GM21737 (cell line): ENCODE data around the gene HNRNPU.
"Not testable (repeated sequence)": the region's sequence is repeated elsewhere in the genome, so short reads cannot be mapped to it uniquely, and the experiment has no call there.

Experiments used
- ATAC-seq: cut with Tn5 transposase; IDR thresholded peaks from one replicate; pipeline ENCODE4 v1.9.1; 2021; ENCODE audit warnings: mild to moderate bottlenecking, moderate library complexity; ENCODE audit not compliant: unreplicated experiment

The HNRNPU gene

DNA sequence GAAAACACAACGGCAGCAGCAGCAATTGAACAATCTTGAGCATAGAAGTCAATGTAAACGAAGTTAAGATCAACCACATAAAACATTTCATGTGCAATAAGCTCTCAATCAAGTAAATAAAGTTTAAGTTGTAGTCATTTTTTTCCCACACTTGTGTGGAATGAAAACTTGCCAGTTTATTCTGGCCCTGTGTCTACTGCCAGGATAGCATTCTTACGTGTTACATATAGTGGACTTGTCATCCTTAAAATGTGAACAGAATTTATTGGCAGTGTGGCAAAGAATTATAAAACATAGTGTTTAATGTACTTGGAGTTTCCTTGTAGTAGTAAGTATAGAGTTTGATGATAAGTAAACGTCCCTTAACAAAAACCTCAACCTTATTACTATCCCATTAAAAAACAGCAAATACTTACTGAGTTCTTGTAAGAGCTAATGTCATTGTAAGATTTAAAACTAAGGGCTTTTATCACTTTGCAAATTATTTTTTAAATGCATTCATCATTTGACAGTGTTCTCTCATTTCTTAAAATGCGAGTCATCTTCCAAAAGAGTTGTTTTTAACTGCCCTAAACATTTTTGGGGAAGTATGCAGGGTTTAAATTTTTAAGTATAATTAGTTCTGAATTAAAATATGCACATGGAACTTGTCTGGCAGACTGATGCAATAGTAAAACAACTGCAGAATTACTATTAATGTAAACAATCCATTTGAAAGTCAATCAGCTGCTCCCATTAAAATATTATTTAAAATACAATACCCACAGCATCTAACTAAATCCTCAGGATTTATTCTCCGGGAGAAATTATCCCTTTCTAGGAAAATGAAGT lies 21.0 kb downstream of the HNRNPU start:
- ATAC-seq: no peak

DNA sequence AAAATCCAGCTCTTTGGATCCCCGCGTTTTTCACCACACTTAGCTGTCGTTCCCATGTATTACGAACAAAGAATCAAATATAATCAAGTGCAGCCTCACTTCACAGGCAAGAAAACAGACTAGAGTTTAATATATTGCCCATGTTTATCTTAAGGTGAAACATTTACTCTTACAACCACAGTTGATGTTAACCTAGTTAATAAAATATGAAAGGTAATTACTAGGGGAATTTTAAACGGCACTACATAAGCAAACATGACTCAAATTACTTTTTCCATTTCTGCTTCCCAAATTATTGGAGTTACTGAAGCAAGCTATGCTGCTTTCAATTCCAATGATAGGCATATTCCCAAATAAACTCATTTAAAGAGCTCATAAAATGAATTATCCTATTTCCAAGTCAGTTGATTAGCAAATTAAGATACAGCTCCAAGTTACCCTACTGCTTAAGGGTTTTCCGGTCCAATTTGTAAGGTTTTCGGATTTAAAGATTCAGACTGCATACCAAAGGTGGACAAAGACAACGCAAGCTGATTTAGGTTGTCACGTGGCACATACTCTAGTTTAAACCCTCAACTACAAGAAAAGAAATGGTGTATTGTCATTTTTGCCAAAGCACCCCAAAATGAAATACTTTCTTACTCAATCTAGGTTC lies 22.9 kb downstream of the HNRNPU start:
- no peak for ATAC-seq

DNA sequence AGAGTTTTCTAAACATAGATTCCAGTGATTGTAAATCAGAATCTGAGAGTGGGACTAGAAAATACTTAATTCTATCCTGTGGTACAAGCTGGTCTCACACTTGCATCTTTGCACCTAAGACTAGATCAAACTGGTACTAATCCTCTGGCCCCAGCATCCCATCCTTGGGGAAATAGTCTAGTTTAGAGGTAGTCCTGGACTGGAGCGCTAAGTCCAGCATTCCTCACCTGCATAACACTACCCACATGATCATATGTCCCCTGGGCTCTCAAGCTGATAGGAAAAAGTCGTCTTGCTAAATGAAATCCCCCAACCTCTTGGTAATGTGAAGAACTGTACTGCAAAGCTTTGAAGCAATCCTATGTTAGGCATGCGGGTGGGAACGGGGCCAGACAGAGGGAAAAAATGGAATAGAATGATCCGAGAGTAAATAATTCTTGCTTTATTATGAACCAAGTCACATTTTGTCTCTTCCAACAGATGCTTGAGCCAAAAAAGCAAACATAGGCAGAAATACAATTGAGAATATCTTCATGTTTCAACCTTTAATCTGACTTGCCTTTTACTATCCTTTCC lies 24.0 kb downstream of the HNRNPU start:
- no peak for ATAC-seq

DNA sequence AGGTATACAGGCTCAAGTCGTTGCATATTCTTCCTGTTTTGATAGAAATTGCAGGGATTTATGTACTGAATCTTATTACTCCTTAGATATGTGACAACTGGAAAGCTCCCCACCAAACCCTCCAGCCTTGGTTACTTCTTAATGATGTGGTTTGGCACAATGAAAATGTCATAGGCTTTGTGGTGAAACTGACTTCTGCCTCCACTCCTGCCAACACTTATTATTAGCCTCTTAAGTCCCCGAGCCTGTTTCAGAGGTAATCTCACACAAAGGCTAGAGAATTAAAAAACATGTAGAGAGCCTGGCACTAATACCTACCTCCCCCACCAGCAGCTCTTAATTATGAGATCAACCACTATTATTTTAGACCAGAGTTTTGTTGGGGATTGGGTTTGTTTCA lies 24.7 kb downstream of the HNRNPU start:
- no peak for ATAC-seq

DNA sequence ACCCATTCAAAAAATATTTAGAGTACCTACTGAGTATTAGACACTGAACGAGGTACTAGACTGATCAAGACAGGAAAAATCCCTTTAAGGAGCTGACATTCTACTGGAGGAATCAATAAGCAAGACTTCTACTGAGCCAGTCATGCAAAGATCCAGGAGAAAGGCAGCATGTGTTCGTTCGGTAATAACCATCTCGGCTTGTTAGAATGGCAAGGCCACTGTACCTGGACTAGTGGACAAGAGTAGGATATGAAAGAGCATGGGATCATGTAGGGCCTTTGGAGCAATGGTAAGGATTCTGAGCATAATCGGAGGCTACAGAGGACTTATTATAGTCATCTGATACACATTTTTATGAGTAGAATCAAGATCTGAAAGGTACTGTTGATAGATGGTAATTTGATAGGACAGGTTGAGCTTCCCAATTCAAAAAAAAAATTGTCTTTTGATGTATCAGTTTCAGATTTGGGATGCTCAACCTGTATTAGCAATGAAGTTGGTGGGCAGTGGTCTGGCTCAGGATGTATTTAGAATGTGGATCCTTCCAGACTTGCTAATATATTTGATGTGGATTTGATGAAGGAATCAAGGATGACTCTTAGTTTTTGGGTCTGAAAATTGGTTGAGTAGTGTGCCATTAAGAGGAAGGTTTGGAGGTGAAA lies 26.6 kb downstream of the HNRNPU start:
- no peak for ATAC-seq

DNA sequence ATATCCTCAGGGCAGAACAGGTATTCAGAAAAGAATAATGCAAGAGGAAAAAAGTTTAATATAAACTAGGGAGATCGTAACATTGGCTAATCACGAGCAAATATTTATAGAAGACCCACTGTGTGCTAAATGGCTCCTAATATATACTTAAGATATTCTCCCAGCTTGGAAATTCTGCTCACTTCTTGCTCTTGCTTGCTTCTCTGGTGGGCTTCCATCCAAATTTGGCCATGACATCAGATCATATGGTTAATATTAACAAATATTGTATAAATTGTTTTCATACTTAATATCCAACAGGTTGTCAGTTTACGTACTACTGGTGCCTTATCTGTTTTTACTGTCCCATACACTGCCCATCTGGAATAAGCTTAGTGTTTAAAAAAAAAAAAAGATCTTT lies 27.8 kb downstream of the HNRNPU start:
- ATAC-seq: no peak

DNA sequence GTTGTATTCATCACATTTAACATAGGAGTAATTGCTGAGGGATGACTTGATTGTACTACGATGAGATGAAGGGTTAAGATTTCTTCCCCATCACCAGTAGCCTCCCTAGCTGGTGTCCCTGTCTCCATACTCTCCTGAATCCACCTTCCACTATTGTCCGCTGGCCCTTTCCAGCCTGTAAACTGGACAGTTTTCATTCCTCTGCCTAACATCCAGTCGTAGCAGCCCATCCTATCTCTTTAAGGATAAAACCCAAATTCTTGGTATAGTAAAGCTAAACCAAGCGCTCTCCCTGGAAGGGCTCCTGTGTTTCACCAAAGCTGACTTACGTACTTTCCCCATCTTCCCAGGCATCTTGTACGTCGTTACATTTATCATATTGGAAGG lies 28.2 kb downstream of the HNRNPU start:
- ATAC-seq: no peak

DNA sequence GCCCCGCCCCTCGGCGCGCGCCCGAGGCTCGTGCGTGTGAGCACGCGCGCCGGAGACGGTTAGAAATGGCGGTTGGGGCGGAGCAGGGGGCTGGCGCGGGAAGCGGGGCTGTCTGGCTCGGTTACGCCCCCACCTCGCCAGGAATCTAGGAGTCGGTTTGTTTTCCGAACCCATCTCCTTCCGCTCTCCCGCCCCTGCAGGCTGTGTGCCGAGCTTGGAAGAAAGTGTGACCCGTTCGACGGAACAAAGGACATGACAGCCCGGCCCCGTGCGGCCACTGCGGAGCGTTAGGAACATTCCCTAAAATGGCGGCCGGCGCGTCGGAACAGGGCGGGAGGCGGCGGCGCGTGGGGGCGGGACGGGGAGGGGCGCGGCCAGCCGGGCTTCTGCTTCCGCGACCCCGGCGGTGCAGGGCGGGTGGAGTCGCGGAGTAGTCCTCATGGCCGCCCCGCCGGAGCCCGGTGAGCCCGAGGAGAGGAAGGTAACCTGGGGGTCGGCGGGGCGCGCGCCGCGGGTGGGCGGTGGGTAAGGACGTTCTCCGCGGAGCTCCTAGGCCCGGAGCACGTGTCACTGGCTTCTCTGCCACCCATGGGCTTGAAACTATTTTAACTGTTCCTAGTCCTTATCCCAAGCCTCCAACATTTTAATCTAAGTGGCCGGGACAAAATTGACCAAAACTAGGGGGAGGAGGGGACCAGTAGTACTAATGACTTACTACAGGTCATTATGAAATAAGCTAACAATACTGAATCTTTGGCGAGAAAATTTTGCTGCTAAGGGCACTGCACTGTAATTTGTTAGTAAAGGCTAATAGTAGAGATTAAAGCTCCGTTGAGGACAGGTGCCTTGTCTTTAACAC lies 28.8 kb downstream of the HNRNPU start, which contains the start of gene COX20:
TSS of gene COX20 (plus strand) at position 383 of the 859 bp plus-strand sequence. CDS start at position 440, 57 bp downstream.
- peak; percentile 67 for ATAC-seq

DNA sequence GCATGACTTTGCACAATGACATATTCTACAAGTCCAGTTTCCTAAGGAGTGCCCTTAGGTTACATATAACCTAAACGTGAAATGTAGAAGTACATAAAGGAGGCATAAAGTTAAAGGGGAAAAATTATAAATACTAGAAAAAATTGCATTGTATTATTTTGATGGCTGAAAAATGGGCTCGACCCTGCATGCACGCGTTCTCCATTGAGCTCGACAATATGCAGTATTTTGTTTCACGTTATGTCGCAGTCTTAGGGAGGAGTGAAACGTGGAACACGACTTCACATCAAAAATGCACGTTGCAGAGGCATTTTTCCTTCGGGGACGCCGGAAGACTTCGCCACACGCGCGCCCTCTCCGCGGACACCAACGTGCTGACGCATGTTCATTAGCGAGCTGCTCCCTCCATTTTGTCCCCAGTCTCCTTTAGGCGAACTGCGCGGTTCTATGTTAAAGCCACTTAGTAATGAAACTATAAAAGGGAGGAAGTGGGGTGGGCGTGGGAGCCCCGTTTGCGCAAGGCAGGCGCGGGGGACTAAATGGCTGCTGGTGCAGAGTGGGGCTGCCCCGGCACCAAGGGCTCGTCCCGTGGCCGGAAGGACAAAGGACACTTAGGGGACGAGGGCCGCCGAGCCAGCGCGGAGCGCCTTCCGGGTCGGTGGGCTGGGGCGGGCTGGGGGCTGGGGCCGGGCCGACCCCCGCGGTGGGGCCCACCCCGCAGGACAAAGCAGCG lies 29.6 kb downstream of the HNRNPU start:
- ATAC-seq: peak; percentile 68

DNA sequence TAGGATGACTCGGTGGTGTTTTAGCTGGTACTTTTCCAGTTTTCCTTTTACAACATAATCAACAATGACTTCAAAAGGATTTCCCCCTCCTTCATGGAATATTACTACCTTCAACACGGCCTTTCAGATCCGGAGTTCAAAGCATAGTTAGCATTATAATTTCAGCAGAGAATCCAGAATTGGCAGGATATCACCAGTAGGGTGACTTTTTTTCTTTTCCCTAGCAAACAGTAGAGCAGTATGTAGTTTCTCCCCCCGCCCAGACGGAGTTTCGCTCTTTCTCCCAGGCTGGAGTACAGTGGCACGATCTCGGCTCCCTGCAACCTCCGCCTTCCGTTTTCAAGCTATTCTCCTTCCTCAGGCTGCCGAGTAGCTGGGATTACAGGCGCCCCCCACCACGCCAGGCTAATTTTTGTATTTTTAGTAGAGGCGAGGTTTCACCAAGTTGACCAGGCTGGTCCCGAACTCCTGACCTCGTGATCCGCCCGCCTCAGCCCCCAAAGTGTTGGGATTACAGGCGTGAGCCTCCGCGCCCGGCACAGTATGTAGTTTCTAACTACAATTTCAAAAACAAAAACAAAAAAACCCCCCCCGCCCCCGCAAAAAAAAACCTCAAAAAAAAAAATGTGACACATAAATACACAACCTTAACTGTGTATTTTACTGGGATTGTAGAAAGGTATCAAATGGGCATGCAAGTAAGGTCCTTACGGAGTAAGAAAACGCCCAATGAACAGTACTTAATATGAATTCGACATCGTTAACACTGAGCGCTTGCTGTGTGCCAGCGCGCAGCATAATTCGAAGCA lies 30.4 kb downstream of the HNRNPU start:
- ATAC-seq: no peak

DNA sequence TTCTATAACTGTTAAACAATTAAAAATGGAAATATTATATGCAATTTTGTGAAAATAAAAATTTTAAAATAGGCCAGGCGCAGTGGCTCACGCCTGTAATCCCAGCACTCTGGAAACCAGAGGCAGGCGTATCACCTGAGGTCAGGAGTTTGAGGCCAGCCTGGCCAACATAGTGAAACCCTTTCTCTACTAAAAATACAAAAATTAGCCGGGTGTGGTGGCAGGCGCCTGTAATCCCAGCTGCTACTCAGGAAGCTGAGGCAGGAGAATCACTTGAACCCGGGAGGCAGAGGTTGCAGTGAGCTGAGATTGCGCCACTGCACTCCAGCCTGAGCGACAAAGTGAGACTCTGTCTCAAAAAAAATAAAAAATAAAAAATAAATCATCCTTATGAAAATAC lies 31.1 kb downstream of the HNRNPU start:
- not testable (repeated sequence) for ATAC-seq

DNA sequence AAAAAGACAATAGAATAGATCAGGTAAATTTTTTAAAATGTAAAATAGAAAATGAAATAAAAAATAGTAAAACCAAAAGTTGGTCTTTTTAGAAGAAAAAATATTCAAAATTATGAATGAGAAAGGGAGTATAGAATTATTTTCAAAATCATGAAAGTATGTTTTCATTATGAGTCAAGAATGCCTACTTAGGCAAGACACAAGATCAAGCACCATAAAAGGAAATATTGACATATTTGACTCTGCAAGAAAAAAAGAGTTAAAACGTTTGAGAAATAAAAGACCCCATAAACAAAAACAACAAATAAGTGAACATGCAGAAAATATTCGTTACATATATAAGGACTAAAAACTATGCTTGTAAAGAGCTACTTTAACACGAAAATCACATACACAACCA lies 33.7 kb downstream of the HNRNPU start:
- ATAC-seq: no peak

DNA sequence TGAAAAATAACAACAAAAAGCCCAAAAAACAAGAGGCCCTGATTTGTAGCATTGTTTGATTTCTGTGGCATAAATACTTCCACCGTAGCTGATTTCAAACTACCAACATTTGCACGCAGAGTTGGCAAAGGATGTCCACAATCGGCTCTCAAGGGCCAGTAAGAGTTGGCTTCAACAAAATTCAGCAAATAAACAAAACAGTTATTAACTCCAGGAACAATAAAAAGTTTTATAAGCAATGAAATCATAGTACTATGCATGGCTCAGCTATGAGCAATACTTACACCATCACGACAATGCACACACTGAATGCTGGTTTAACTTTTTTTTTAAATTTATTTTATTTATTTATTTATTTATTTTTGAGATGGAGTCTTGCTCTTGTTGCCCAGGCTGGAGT lies 37.6 kb downstream of the HNRNPU start:
- ATAC-seq: no peak

DNA sequence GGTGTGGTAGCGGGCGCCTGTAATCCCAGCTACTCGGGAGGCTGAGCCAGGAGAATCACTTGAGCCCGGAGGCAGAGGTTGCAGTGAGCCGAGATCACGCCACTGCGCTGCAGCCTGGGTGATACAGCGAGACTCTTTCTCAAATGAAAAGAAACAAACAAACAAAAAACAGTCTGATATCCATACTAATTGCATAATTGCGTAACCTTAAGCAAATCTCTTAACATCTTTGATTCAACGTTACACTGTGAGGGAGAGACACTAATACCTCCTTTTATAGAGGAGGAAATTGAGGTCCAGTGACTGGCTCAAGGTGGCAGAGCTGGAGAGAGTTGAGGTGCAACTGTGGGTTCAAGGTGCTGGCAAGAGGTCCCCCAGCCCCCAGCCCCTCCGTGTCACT lies 41.5 kb downstream of the HNRNPU start:
- no peak for ATAC-seq

DNA sequence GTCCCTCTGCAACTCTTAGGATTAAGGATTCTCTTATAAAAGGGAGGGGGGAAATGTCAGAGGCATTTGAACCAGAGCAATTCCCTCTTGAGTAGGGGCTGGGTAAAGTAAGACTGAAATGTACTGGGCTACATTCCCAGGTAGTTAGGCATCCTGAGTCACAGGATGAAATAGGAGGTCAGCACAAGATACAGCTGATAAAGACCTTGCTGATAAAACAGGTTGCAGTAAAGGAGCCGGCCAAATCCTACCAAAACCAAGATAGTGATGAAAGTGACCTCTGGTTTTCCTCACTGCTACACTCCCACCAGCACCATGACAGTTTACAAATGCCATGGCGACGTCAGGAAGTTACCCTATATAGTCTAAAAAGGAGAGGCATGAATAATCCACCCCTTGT lies 43.2 kb downstream of the HNRNPU start:
- no peak for ATAC-seq

DNA sequence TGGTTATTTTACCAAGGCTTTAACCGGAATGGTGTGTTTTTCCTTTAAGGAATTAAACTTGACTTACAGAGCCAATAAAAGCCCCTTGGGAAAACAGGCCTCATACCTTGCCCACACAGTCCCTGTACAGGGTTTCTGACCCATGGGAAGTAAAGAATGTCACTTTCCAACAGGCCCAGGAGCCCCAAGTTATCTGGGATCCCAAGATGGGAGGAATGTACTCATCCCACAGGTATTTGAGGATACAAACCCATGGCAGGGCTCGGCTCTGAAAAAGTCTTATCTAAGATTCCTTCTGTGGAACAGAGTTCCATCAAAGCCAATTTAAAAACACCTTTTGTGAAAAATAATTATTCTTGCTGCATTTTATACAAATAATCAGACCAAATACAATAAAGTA lies 44.2 kb downstream of the HNRNPU start:
- ATAC-seq: no peak

DNA sequence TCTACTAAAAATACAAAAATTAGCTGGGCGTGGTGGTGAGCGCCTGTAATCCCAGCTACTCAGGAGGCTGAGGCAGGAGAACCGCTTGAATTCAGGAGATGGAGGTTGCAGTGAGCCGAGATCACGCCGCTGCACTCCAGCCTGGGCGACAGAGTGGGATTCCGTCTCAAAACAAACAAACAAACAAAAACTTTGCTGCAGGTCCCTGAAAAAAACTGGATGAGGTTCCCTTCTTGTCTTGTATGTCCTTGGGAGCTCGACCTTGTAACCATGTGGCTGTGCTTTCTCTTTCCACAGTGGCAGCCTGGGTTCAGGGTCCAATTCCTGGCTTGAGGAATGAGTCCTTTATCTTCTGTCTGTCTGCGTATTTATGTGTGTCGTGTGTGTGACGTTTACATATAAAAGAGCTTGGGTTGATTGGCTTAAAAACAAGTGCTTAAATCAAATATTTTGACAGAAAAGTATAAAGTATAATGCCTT lies 46.9 kb downstream of the HNRNPU start:
- ATAC-seq: no peak

DNA sequence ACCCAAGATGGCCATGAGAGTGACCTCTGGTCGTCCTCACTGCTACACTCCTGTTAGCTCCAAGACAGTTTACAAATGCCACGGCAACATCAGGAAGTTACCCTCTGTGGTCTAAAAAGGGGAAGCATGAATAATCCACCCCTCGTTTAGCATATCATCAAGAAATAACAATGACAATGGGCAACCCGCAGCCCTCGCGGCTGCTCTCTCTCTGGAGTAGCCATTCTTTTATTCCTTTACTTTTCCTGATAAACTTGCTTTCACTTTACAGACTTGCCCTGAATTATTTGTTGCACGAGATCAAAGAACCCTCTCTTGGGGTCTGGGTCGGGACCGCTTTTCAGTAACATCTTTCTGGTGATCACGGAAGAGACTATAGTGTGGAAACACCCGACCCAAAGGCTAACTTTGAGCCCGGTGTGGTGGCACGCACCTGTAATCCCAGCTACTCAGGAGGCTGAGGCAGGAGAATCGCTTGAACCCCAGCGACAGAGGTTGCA lies 48.7 kb downstream of the HNRNPU start:
- ATAC-seq: no peak

DNA sequence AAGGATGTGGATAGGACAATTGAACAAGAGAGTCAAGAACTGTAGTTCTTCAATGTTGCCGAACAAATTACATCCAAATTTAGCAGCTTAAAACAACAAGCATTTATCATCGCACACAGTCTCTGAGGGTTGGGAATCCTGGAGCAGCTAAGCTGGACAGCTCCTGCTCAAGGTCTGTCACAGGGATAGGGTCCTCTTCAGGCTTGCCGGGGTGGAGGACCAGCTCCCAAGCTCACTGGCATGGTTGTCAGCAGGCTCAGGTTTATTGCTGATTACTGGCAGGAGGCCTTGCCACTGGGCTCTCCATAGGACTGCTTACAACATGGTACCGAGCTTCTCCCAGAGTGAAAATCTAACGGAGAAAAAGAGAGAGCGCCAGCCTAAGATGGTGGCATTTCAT lies 51.0 kb downstream of the HNRNPU start:
- no peak for ATAC-seq
